ENCODE data around the gene SYAP1.

Gene SYAP1

DNA sequence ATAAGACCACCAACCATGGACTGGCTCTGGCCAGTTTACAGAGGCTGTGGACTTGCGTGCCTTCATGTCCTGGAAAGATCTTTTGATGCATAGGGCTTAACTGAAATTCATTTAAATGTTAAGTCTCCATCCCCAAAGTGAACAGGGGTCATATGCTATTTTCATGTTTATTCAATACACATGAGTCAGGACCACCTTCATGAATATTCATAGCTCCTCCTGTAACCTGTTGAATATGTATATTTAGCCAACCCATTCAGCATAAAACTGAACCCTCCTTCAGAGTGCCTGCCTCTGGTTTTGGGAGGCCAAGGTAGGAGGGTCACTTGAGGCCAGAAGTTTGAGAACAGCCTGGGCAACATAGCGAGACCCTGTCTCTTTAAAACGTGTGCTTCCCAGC is 14.0 kb upstream of the SYAP1 start:
- TF ChIP-seq, protein P1, sequence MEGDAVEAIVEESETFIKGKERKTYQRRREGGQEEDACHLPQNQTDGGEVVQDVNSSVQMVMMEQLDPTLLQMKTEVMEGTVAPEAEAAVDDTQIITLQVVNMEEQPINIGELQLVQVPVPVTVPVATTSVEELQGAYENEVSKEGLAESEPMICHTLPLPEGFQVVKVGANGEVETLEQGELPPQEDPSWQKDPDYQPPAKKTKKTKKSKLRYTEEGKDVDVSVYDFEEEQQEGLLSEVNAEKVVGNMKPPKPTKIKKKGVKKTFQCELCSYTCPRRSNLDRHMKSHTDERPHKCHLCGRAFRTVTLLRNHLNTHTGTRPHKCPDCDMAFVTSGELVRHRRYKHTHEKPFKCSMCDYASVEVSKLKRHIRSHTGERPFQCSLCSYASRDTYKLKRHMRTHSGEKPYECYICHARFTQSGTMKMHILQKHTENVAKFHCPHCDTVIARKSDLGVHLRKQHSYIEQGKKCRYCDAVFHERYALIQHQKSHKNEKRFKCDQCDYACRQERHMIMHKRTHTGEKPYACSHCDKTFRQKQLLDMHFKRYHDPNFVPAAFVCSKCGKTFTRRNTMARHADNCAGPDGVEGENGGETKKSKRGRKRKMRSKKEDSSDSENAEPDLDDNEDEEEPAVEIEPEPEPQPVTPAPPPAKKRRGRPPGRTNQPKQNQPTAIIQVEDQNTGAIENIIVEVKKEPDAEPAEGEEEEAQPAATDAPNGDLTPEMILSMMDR (IDR thresholded peaks at IDR 0.05; ENCODE audit: low read depth, low read length) = no peak
- Histone ChIP-seq H3K27ac (no peak overlapping the region), H3K9me3 (ENCODE audit: severe bottlenecking) (no peaks in the 10 kb centered on the region), H3K27me3 (ENCODE audit: insufficient read depth, low read depth, severe bottlenecking) (no peaks in the 10 kb centered on the region), H3K36me3 (peaks cover 31% of the 10 kb centered on the region), H3K4me3 (ENCODE audit: low read depth, low read length) (no peak overlapping the region)
- DNase-seq = no peak

GRCh38 chrX:16708016-16708415 is 11.4 kb upstream of the SYAP1 start:
- TF ChIP-seq, protein P1 (IDR thresholded peaks at IDR 0.05; ENCODE audit: low read depth, low read length) = no peak
- no peak overlapping the region for H3K4me3 ChIP-seq (ENCODE audit: low read depth, low read length)
- no peaks in the 10 kb centered on the region for H3K9me3 ChIP-seq (ENCODE audit: severe bottlenecking)
- H3K27ac ChIP-seq = no peak overlapping the region
- no peak for DNase-seq
- peaks cover 24% of the 10 kb centered on the region for H3K36me3 ChIP-seq
- no peaks in the 10 kb centered on the region for H3K27me3 ChIP-seq (ENCODE audit: insufficient read depth, low read depth, severe bottlenecking)

DNA sequence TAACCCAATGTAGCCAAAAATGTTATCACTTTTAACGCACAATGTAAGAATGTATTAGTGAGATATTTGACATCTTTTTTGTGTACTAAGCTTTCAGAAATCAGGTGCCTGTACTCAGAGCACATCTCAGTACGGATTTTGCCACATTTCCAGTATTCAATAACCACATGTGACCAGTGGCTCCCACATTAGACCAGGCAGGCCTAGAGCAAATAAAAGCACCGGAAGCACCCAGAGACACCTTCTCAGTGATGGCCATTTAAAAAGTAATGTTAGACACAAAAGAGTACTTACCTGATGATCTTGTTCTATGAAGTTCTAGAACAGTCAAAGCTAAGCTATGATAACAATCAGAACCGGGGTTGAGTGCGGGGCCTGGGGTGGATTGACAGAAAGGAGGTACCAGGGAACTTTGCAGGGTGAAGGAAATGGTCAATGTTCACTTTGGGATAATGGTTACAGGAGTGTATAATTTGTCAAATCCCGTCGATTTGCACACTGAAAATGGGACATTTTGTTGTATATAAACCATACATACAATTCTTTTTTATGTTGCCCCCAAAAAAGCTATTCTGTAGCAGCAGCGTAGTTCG is 8.1 kb upstream of the SYAP1 start:
- Histone ChIP-seq H3K36me3 (peaks cover 22% of the 10 kb centered on the region), H3K4me3 (ENCODE audit: low read depth, low read length) (peak overlapping the region; percentile 92), H3K27me3 (ENCODE audit: insufficient read depth, low read depth, severe bottlenecking) (no peaks in the 10 kb centered on the region), H3K9me3 (ENCODE audit: severe bottlenecking) (no peaks in the 10 kb centered on the region), H3K27ac (no peak overlapping the region)
- DNase-seq = no peak
- TF ChIP-seq, protein P1 (IDR thresholded peaks at IDR 0.05; ENCODE audit: low read depth, low read length) = no peak

- no peaks in the 10 kb centered on the region for H3K27me3 ChIP-seq (ENCODE audit: insufficient read depth, low read depth, severe bottlenecking)
- TF ChIP-seq, protein P1 (IDR thresholded peaks at IDR 0.05; ENCODE audit: low read depth, low read length) = 0 out of 2 replicates have a peak, but pooled peaks have one; percentile 2
- no peaks in the 10 kb centered on the region for H3K9me3 ChIP-seq (ENCODE audit: severe bottlenecking)
- peak overlapping the region; percentile 92 for H3K4me3 ChIP-seq (ENCODE audit: low read depth, low read length)
- H3K36me3 ChIP-seq = peaks cover 18% of the 10 kb centered on the region
- H3K27ac ChIP-seq = peak overlapping the region; percentile 79
- DNase-seq = peak; percentile 12
These were observed 7.4 kb upstream of the SYAP1 start for GRCh38 chrX:16711893-16712547.

DNA sequence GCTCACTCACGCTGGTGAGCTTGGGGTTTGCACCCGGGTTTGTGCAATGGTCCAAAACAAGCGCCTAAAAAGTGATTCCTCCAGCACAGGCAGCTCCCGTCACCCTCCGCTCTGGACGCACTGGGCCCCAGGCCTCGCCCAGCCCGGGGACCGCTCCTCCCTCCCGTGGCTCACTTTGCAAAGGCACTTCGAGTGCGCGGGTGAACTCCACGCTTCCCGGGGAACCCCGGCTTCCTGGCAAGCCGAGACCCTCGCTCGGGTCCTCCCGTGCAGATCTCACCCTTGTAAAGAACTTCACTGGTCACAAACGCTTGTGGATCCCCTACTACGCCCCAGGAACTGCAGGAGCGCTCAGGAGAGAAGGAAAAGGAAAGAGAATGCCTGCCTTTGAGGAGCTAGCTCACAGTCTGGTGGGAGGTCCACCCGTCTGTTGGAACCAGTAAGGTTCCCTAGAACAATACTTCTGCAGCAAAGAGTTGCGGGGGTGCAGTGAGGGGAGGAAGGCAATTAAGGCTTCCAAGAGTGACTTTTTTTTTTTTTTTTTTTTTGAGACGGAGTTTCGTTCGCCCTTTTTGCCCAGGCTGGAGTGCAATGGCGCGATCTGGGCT is 6.8 kb upstream of the SYAP1 start, which contains the start of gene CTPS2:
Gene CTPS2 (minus strand): TSS at position 122 of the 608 bp plus-strand sequence. CDS start 9,767 bp downstream, outside the sequence.
- H3K9me3 ChIP-seq (ENCODE audit: severe bottlenecking) = no peaks in the 10 kb centered on the region
- peak; percentile 78 for DNase-seq
- no peaks in the 10 kb centered on the region for H3K27me3 ChIP-seq (ENCODE audit: insufficient read depth, low read depth, severe bottlenecking)
- H3K36me3 ChIP-seq = peaks cover 12% of the 10 kb centered on the region
- TF ChIP-seq, protein P1 (IDR thresholded peaks at IDR 0.05; ENCODE audit: low read depth, low read length) = 0 out of 2 replicates have a peak, but pooled peaks have one; percentile 0
- H3K27ac ChIP-seq = peak within 1 kb of the TSS; percentile 79
- peak within 1 kb of the TSS; percentile 92 for H3K4me3 ChIP-seq (ENCODE audit: low read depth, low read length)

Measured in WERI-Rb-1 (cell line).